GM23338 (cell line): ENCODE results near the gene PRSS21.

Experiments used
- CTCF ChIP-seq, 2 experiments: fragments of 200-600 bp in 1 of 2; sonication (generic) in 1 of 2; conservative IDR thresholded peaks; 2 replicates each; pipeline versions ENCODE4 v1.5.1 to v1.6.1; 2016 to 2017; ENCODE audit warnings: antibody characterized with exemption in 2 of 2, low read depth in 2 of 2, mild to moderate bottlenecking in 2 of 2, moderate library complexity in 1 of 2
- EZH2phosphoT487 ChIP-seq: fragments of 200-600 bp; sonication (generic); IDR thresholded peaks from one replicate; pipeline ENCODE4 v1.8.1; 2018; ENCODE audit warnings: antibody characterized with exemption; ENCODE audit not compliant: unreplicated experiment

- no peak for TF ChIP-seq CTCF (conservative IDR thresholded peaks at IDR 0.05; ENCODE audit: low read depth in 2 of 2)
- TF ChIP-seq EZH2phosphoT487: no peak
These were observed 40.6 kb downstream of the PRSS21 start, which contains the start of gene PRSS22 for GRCh38 chr16:2857451-2858244.
